OCI-M1 (cell line): ENCODE measurements around the gene GOSR2.
"Not testable (repeated sequence)": the region's sequence is repeated elsewhere in the genome, so short reads cannot be mapped to it uniquely, and the experiment has no call there.

ENCODE experiments used
- DNase-seq: peaks from one replicate; lab custom pipeline; 2025; lab: John Stamatoyannopoulos, UW

Gene GOSR2

DNA sequence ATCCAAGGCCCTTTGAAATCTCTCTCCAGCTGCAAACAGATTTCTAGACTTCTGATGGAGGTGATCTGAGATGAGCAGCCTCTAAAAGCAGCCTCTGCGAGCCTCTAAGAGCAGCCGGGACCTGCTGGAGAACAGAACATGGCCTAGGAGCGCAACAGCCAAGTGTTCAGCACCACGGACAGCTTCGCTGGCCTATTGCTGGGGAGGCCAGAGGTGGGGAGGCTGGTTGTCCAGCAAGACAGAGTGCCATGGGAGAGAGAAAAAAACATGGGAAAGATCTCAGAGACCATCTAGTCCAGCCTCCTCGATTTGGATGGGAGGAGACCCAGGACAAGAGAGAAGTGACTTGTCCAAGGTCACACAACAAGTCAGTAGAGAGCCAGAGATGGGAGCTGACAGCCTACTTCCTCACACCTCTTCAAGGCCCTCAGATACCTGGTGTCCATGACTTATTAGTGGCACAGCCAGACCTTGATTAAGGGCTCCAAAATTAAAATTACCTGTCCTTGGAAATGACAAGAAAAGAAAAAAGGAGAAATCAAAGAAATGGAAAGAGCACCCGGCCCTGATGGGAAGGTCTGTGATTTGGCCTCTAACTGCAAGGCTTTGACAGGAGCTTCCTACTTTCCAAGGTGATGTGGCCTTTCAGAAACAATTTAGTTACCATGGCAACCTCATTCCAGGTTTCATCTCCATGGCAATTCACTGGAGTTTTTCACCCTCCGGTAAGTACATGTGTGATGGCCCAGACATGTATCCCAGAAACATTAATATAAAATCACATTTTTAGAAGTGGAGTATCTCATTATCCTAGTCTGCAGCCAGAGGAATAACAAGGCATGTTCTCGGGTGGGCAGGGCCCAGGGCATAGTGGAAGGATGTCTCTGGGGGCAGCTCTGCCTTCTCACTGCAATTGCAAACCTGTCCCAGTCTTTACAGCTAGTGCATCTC is 41.6 kb downstream of the GOSR2 start:
- peak; percentile 16 for DNase-seq

GRCh38 chr17:46968224-46968834 is 45.4 kb downstream of the GOSR2 start:
- DNase-seq, result no peak

- DNase-seq, result no peak
Observed at GRCh38 chr17:46968896-46969295, 45.9 kb downstream of the GOSR2 start.

DNA sequence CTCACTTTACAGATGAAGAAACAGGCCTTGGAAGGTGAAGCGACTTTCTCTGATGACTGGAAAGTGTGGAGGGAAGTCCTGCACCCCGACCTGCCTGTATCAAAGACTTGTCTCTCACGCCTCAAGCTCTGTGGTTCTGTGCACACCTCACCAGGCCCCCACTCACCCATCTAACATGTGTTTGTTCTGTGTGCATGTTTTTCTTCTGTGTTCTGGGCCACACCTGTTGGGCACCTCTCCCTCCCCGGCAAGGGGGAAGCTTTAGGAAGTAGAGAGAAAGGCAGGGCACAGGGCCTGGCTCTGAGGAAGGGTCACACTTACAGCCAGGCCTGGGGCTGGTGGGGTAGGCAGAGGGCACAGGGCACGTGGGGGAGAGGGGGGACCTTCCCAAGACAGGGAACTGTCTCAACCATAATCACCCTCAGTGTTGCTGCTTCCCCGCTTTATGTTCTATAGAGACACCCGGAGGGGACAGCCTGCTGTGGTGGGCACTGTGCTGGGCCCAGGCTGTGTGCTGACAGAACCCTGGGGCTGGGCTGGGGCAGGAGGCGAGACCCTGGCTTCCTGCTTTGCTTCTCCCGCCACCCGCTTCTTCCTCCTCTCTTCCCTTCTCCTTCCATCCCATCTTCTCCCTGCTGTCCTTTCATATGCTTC is 48.8 kb downstream of the GOSR2 start:
- no peak for DNase-seq

DNA sequence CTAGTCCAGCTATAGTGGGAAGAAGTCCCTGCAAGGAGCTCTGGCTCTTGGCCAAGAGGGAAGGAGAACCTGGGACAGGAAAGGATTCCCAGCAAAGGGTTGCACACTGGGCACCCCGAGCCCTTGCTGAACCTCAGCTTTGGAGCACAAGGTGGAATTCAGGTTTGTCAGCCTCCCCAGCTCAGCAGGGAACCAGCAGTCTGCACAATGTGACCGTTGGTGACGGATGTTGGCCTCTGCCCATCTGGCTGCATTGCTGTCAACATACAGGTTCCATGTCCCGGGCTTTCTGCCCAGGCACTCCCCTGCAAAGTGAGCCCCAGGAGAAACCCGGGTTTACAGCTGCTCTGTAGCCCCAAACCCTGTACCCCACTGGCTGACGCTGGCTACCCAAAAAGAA is 49.4 kb downstream of the GOSR2 start:
- DNase-seq, result no peak

- DNase-seq, result no peak
Observed at GRCh38 chr17:46974086-46974485, 51.1 kb downstream of the GOSR2 start.

DNA sequence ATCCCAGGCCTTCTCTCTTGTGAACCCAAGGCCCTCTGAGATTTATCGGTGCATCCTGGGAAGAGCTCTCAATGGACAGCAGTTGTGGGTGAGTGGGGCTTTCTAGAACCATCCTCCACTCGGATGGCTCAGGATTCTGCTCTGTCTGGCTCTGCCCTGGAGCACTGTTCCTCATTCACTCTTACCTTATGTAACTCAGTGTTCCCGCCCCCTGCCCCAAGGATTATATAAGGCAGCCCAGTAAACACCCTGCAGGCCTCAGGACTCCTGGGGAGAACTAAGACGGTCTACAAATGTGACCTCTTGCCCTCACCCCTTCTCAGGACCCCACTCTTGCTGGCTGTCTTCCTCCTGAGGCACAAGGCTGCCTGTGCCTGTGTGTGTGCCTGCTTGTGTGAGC is 52.3 kb downstream of the GOSR2 start:
- DNase-seq, result no peak

GRCh38 chr17:46976626-46977270 is 53.8 kb downstream of the GOSR2 start:
- DNase-seq, result no peak

DNA sequence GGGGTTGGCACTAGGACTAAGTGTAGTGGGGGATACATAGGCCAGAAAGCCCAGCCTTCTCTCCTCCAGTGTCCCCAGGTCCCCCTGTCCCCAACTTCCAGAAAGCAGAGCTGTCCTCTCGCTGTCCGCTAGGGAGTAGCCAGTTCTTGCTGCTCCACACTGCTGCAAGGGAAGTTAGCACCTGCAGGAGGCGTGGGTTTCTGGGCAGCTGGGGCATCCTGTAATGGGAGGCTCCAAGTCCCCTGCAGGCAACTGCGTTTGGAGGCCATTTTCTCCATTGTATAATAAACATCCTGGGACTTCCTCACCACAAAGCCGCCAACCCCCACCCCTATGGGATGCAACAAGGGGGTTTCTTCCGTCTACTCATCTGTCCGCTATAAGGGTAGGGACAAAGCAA is 54.4 kb downstream of the GOSR2 start:
- DNase-seq, result no peak

- no peak for DNase-seq
Observed at GRCh38 chr17:46977750-46978488, 55.0 kb downstream of the GOSR2 start.

GRCh38 chr17:46978489-46979146 is 55.7 kb downstream of the GOSR2 start:
- DNase-seq, result no peak

DNA sequence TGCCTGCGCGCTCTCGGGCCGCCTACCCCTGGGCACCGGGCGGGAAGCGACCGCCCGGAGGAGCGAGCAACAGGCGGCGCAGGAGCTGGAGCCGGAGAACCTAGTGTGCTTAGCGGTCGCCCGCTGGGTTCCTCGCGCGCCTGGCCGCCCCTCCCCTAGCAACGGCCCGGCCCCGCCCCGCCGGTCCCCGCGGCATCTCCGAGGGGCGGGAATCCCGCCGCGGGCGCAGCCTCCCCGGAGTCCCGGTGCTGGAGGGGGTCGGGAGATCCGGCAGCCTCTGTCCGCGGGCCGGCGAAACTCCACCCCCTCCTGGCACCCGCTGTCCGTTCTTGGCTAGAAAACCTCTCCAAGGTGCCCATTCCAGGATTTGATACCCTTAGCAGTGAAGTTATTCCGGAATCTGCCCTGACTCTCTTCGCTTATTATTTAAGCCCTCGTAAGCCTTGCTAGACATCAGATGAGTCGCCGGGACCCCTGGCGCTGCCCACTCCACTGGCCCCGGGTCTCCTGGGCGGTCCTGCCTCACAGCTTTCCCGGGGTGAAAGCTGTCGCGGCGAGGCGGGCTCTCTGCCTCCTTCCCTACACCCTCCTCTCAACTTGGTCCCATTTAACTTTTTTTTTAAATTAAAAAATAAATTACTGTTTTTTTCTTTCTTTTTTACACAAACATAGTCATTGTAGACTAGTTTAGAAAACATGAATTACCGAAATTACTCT is 56.3 kb downstream of the GOSR2 start, which contains the start of gene RPRML:
RPRML (minus strand) TSS at position 107 of the 717 bp plus-strand sequence. CDS start 246 bp downstream, outside the sequence.
- DNase-seq, result no peak

DNA sequence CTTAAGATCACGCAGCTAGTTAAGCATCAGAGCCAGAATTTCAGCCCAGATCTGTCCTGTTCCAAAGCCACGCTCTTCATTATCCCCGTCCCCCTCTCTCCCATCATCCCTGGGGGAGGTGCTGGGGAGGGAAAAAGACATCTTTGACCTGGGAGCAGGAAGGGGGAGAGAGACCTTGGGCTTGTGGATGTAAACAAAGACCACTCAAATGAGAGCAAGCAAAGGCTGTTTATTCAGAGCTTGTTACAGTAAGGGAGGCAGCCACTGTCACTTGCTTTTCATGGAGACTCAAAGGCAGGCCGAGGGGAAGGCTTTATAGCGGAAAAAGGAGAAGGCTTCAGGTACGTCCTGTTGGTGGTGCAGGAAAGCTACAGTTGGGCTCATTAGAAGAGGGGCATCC is 59.6 kb downstream of the GOSR2 start:
- DNase-seq, result no peak

DNA sequence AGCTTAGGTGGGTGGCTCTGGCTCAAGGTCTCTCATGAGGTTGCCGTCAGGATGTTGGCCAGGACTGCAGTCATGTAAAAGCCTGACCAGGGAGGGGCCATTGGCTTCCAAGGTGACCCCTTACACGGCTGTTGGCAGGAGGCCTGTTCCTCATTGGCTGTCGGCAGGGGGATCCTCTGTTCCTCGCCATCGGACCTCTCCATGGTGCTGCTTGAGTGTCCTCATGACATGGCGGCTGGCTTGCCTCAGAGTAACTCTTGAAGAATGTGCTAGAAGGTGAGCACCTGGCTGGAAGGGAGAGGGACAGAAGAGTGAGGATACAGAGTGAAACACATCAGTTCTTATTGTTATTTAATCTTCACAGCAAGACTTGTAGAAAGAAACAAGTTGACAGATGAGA is 60.8 kb downstream of the GOSR2 start:
- DNase-seq, result no peak

- DNase-seq, result no peak
Observed at GRCh38 chr17:46984341-46984740, 61.4 kb downstream of the GOSR2 start.

DNA sequence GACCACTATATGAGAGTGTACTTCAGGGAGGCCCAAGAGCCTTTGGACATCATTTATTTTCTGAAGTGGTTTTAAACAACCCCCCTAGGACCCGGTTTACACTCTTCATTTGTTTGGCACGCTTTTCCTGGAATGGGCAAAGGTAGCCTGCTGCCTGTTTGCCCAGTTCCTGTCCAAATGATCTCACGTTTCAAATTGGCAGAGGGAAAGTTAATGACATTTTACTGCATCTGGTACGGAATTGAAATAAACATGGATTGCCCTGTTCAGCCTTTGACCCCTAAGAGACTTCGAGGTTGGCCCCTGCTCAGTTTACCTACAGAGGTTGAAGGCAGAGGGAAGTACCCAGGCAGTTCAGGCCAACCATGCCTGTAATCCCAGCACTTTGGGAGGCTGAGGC is 61.9 kb downstream of the GOSR2 start:
- no peak for DNase-seq

GRCh38 chr17:46986366-46986765 is 63.4 kb downstream of the GOSR2 start:
- no peak for DNase-seq

DNA sequence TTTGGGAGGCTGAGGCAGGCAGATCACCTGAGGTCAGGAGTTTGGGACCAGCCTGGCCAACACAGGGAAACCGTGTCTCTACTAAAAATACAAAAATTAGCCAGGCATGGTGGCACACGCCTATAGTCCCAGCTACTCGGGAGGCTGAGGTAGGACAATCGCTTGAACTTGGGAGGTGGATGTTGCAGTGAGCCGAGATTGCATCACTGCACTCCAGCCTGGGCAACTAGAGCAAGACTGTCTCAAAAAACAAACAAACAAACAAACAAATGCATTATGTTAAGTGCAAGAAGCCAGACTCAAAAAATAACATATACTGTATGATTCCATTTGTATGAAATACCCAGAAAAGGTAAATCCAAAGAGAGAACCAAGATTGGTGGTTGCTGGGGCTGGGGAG is 65.0 kb downstream of the GOSR2 start:
- DNase-seq, result not testable (repeated sequence)

DNA sequence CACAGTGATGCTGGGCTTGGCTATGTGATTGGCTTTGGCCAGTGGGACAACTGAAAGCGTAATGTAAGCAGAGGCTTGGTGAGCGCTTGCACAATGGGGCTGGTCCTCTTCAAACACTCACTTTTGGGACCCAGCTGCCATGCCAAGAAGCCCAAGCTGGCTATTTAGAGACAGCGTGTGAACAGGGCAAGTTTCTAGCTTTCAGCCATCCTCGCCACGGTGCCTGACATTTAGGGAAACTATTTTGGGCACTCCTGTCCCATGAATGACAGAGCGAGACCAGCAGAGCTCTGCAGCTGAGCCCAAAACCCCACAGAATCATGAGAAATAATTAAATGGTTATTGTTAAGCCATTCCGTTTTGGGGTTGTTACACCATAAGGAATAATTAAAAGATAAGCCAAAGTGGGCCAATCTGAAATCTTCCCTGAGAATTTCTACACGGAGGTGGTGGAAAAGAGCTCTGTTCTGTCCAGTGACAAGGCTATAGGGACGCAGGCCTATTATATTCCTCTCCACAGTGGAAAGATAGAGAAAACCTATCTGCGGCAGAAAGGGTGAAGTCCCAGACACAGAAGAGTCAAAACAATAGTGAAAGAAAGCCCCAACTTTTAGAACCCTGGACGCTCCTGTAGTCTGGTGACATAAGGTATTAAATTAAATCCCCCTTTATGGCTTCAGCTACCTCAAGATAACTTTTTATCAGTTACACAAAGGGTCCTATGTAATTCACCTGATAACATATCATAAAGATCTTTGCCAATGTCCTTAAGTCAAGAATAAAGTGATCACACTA is 66.9 kb downstream of the GOSR2 start:
- DNase-seq, result no peak

DNA sequence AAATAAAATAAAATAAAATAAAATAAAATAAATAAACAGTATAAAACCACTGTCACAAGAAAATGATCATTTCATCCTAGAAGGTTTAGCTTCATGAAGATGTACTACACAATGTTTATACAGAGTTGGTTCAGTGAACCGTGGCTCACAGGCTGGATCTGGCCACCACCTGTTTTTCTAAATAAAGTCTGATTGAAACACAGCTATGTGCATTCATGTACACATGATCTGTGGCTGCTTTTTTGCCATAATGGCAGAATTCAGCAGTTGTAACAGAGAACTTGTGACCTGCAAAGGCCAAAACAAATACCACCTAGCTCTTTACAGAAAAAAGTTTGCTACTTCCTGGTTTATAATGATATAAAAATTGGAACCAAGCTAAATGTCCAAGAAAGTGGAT is 68.7 kb downstream of the GOSR2 start:
- no peak for DNase-seq
